Lower leg skin (tissue), 4 donors: ENCODE results near the gene DGAT2. TPM values are rescaled to one million over a fixed set of nuclear protein-coding genes. Genes with fewer than 3 reads are reported as not detected.

Experiments
- DNase-seq, 2 donors: peaks; one replicate each; pipeline ENCODE4 v3.0.0-alpha.2; 2019; ENCODE audit warnings: low spot score in 2 of 2
- H3K4me3 ChIP-seq: fragments of 200-600 bp; sonication (generic); 2 replicates; pipeline ENCODE4 v1.5.1; 2017; ENCODE audit warnings: mild to moderate bottlenecking, low read depth; ENCODE audit not compliant: poor library complexity, severe bottlenecking
- POLR2A ChIP-seq, 2 donors: fragments of 450-650 bp; IDR thresholded peaks; one replicate each; pipeline ENCODE4 v1.6.1; 2016 to 2017; ENCODE audit warnings: antibody characterized with exemption in 2 of 2, mild to moderate bottlenecking in 1 of 2, moderate library complexity in 1 of 2
- WGBS, 2 donors: methylation state at CpG; one replicate each; pipeline ENCODE4 v1.1.5; 2018; 5-methylcytosine and 5-hydroxymethylcytosine counted together
- intact Hi-C: fragments of 100-400 bp; cut with DNase I; formaldehyde crosslinking; loops from one replicate; pipeline ENCODE4 v1.15.0; 2023; ENCODE audit warnings: low total_unique reads
- total RNA-seq, 4 donors: library from RNA; depleted of rRNA; stranded (reverse); fragments of >200 nt; gene quantifications; one replicate each; pipeline ENCODE4 v1.1.0, GENCODE V29; 2016
- TF ChIP-seq, protein P1 (sequence below), 3 donors: fragments of 450-650 bp; IDR thresholded peaks; one replicate each; pipeline ENCODE4 v1.5.1; 2016; ENCODE audit warnings: antibody characterized with exemption in 3 of 3, mild to moderate bottlenecking in 3 of 3, moderate library complexity in 2 of 3

The DGAT2 gene
- total RNA-seq, 4 donors from 2014 or later: 160 to 545 (median 289) TPM

- TF ChIP-seq, protein P1, sequence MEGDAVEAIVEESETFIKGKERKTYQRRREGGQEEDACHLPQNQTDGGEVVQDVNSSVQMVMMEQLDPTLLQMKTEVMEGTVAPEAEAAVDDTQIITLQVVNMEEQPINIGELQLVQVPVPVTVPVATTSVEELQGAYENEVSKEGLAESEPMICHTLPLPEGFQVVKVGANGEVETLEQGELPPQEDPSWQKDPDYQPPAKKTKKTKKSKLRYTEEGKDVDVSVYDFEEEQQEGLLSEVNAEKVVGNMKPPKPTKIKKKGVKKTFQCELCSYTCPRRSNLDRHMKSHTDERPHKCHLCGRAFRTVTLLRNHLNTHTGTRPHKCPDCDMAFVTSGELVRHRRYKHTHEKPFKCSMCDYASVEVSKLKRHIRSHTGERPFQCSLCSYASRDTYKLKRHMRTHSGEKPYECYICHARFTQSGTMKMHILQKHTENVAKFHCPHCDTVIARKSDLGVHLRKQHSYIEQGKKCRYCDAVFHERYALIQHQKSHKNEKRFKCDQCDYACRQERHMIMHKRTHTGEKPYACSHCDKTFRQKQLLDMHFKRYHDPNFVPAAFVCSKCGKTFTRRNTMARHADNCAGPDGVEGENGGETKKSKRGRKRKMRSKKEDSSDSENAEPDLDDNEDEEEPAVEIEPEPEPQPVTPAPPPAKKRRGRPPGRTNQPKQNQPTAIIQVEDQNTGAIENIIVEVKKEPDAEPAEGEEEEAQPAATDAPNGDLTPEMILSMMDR (IDR thresholded peaks at IDR 0.05): no peak
- TF ChIP-seq POLR2A (IDR thresholded peaks at IDR 0.05): no peak
- H3K4me3 ChIP-seq: no peak overlapping the region
- intact Hi-C loops: loop anchor here (2.0 kb wide), 1 partner anchor 67 kb away; no protein-coding TSS in a partner anchor
- WGBS, 2 donors: 82 to 90% methylated on average over 6 of the region's 6 CpGs
- no peak for DNase-seq
Measured at GRCh38 chr11:75771646-75772410, 3.2 kb downstream of the DGAT2 start.

DNA sequence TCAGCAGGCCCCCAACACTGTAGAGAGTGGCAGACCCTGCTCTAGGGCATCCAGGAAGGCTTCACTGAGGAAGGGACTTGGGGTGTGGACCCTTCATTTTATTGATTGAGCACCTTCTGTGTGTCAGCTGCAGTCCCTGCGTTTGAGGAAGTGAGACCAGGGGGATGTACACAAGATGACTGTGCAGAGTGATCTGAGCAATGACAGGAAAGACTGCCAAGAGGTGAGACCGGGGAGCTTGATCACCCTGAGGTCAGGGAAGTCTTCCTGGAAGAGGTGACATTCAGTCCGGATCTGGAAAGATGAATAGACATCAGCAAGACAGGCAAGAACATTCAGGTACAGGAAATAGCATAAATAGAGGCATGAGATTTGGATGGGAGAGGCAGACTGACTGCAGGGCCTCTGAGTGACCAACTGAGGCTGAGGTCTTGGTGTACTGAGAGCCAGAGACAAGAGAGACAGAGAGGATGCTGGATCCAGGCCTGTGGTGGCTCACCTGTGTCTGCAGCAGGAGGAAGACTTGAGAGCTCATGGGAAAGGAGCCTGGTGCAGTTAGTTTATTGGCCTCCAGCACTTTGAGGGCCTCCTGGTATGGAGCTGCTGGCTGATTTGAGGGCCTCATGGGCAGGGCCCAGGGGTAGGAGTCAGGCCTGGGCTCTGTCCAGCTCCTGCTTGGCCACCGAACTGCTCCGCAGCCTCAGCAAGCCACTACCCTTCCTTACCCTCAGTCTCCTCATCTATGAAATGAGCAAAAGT lies 5.2 kb downstream of the DGAT2 start:
- no peak for DNase-seq
- WGBS, 2 donors: 78 to 83% methylated on average over 5 of the region's 5 CpGs
- TF ChIP-seq, protein P1 (IDR thresholded peaks at IDR 0.05): no peak
- TF ChIP-seq POLR2A (IDR thresholded peaks at IDR 0.05): no peak
- no peak overlapping the region for H3K4me3 ChIP-seq
- intact Hi-C loops: no loop called here

DNA sequence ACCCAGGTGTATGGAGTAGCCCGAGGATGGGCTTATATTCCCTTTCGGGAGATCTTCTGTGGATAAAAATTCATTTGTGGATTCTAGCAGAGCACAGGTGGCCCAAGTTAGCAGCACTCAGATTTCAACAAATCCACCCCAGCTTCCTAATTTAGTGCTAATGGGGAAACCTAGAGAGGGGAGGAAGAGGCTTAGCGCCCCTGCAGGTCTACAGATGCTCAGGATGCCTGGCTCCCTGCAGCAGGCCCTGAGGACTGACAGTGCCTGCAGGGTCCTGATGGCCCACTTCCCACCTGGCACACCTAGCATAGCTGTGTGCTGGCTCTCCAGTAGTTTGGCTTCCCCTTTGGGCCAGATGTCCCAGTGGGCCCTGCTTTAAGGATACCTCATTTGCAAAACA lies 6.5 kb downstream of the DGAT2 start:
- DNase-seq: no peak
- WGBS, 2 donors: 93 to 96% methylated on average over 3 of the region's 3 CpGs
- TF ChIP-seq POLR2A (IDR thresholded peaks at IDR 0.05): no peak
- TF ChIP-seq, protein P1 (IDR thresholded peaks at IDR 0.05): no peak
- intact Hi-C loops: no loop called here
- no peak overlapping the region for H3K4me3 ChIP-seq

GRCh38 chr11:75776546-75776945 lies 8.0 kb downstream of the DGAT2 start:
- intact Hi-C loops: no loop called here
- no peak for DNase-seq
- TF ChIP-seq, protein P1 (IDR thresholded peaks at IDR 0.05): no peak
- no peak for TF ChIP-seq POLR2A (IDR thresholded peaks at IDR 0.05)
- H3K4me3 ChIP-seq: no peak overlapping the region
- WGBS, 2 donors: 91 to 98% methylated on average over 4 of the region's 4 CpGs

DNA sequence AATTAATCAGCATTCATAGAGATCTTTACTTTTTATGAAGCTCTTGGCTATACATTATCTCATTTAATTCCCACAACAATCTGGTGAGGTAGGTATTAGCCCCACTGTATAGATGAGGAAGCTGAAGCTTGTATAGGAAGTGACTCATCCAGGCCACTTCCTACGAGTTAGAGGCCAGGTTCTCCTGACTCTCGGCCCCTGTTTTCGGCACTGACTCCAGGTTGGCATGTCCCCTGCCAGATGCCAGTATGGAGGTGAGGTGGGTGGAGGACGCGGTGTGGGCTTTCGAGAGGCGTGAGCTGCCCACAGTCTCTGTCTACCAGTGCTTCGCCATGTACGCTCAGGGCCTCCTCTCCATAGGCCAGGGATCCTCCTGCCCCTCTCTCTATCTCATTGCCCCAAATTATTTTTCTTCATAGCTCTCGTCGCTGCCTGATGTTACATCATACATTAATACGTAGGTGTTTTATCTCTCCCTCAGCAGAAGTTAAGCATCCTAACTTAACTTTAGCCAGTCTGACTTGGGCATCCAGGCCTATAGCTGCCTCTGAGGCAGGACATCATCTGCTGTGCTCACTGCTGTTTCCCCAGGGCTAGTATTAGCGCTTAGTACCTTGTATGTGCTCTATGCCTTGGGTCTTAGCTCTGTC lies 9.0 kb downstream of the DGAT2 start:
- intact Hi-C loops: no loop called here
- H3K4me3 ChIP-seq: no peak overlapping the region
- 91% methylated on average over 13 of the region's 13 CpGs for WGBS, 2 donors
- TF ChIP-seq, protein P1 (IDR thresholded peaks at IDR 0.05): no peak
- no peak for TF ChIP-seq POLR2A (IDR thresholded peaks at IDR 0.05)
- DNase-seq: no peak
